Measurements from ENCODE around the gene SLC35E4.

SLC35E4 gene

GRCh38 chr22:30695351-30695851 is 59.8 kb downstream of the SLC35E4 start:
- DNase-seq = no peak

GRCh38 chr22:30695871-30696655 is 60.5 kb downstream of the SLC35E4 start:
- no peak for DNase-seq

All from DMS79 treated with DMSO at 0.1 percent for 48 hours (cell line).